HCEC 1CT (cell line): Measurements from ENCODE around the gene MLH1.
A peak's percentile ranks its signal among the peaks of the same experiment; 100 is the strongest.

ENCODE experiments used
- DNase-seq: peaks from one replicate; pipeline ENCODE4 v3.0.0-alpha.2; 2017

Gene MLH1

DNA sequence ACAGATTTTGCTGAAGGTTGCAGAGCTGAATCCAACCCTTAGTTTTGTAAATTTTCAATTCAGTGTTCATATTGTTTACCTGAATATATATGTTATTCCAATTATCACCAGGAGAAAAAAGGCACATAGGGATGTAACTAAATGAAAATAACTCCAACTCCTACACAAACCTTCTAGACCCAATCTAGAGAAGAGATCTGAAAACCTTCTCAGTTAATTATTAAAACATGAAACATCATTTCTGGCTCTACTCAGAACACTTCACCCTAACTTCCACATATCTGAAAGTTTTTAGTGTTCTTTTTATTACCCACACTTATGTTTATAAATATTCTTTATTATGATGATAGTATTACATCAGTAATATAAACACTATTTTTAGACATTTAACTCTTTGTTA lies 104.5 kb downstream of the MLH1 start:
- DNase-seq: peak; percentile 22

DNA sequence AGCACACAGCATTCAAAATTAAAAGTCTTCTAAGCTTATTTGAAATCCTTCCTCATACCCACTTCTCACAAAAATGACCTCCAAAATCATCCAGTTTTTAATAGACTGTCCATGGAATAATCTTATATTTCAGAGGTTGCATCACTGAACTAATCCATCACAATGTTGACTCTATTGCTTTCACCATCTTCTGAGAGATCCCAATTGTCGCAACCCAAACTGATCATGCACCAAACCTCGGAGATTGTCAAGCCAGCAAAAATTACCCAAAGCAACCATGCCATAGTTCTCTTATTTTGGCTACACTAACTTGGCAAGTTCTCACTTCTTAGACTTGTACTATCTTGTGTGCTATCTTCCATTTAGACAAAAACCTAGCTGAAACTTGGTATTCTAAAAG lies 105.6 kb downstream of the MLH1 start:
- no peak for DNase-seq

DNA sequence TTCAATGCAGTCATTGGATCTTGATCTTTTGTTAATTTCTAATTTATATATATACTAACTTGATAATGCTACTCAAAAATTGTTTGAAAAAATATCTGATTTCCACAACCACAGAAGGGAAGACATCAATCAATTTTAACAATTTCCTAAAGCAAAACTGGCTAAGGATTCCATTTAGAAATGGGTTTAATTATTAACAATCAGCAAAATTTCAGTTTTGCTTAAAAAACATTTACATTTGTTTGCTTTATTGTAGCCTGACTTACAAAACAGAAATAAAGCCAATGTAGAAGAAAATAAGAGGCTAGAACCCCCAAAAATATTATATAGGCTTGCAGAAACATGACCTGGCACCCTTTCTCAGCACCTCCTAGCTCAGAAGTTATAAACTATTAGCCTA lies 106.2 kb downstream of the MLH1 start:
- no peak for DNase-seq

DNA sequence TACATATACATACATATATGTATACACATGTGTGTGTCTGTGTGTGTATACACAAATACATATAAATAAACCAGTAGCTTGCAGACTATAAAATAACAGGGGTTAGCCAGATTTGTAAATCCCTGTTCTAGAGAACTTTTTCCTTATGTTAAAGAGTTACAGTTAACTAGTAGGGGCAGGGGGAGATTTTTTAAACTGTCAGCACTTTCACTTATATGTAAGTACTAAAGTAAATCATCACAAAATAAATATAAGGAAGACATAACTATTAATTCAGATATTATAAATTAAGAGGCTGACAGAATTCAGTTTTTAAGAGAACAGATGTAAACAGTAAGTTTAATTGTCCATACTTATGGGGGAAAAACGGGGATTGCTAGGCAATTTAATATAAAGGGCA lies 107.1 kb downstream of the MLH1 start:
- DNase-seq: no peak
